Testis (tissue), 3 donors: ENCODE results near the gene GPR63. TPM values are rescaled to one million over a fixed set of nuclear protein-coding genes. Genes with fewer than 3 reads are reported as not detected.

Source experiments
- DNase-seq: peaks from one replicate; pipeline ENCODE4 v3.0.0-alpha.2; 2019
- H3K27ac ChIP-seq, 2 donors: fragments of 200-600 bp; sonication (generic); one replicate each; pipeline ENCODE4 v1.5.1; 2019
- H3K27me3 ChIP-seq: fragments of 200-600 bp; sonication (generic); one replicate; pipeline ENCODE4 v1.5.1; 2019
- H3K36me3 ChIP-seq: fragments of 200-600 bp; sonication (generic); one replicate; pipeline ENCODE4 v1.5.1; 2017; ENCODE audit warnings: low read depth; ENCODE audit errors: missing control alignments
- H3K4me1 ChIP-seq: fragments of 200-600 bp; sonication (generic); one replicate; pipeline ENCODE4 v1.5.1; 2019
- H3K4me3 ChIP-seq, 2 donors: fragments of 200-600 bp; sonication (generic); one replicate each; pipeline ENCODE4 v1.5.1; 2017 to 2019
- H3K9me3 ChIP-seq: fragments of 200-600 bp; sonication (generic); one replicate; pipeline ENCODE4 v1.5.1; 2017
- POLR2A ChIP-seq: fragments of 450-650 bp; IDR thresholded peaks from one replicate; pipeline ENCODE4 v1.6.1; 2017; ENCODE audit warnings: antibody characterized with exemption, mild to moderate bottlenecking, moderate library complexity
- WGBS, 2 donors: methylation state at CpG; one replicate each; pipeline ENCODE4 v1.1.5; 2018; 5-methylcytosine and 5-hydroxymethylcytosine counted together
- intact Hi-C: fragments of 100-400 bp; cut with DNase I; formaldehyde crosslinking; loops from one replicate; pipeline ENCODE4 v1.15.1; 2023; ENCODE audit warnings: low total_unique reads
- polyA plus RNA-seq: library from polyadenylated mRNA; stranded (reverse); fragments of 350-450 nt; fragmentation: Illumina TruSeq; extraction: RNeasy Lipid Tissue Mini Kit (QIAGEN cat#74804); gene quantifications from one replicate; pipeline ENCODE4 v1.2.3, GENCODE V29; 2014; ENCODE audit warnings: low read depth, low replicate concordance; ENCODE audit not compliant: insufficient read depth
- total RNA-seq, 2 donors: library from RNA; depleted of rRNA; stranded (reverse); fragments of >200 nt; gene quantifications; one replicate each; pipeline ENCODE4 v1.2.3, GENCODE V29; 2016
- TF ChIP-seq, protein P1 (sequence below), 3 experiments: fragments of 450-650 bp in 2 of 3; fragments of 200-600 bp in 1 of 3; sonication (generic) in 1 of 3; IDR thresholded peaks; one replicate each; pipeline ENCODE4 v1.5.1; 2016 to 2019; ENCODE audit warnings: antibody characterized with exemption in 3 of 3, mild to moderate bottlenecking in 2 of 3, moderate library complexity in 1 of 3

The GPR63 gene
- total and polyA plus RNA-seq, 3 donors from 2014 or later: 4.3 to 6.3 (median 4.6) TPM

DNA sequence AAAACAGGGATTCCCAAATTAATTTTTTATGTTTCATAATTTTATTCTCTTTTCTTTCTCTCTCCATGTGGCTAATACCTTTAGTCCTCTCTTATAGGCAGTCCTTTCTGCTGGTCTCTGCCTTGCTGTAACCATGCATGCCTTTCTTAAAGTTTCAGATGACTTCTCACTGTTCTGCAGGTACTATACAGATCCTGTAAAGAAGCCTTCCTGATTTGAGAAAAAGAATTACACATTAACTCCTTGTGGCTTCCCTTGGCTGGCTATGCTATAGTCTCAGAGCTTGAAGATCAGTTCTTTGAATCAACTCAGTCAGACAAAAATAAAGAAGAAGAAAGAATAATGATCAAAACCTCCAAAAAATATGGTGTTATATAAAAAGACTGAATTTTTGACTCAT is 7.3 kb upstream of the GPR63 start:
- Histone ChIP-seq H3K4me3 (no peak overlapping the region), H3K9me3 (no peaks in the 10 kb centered on the region), H3K27me3 (no peaks in the 10 kb centered on the region), H3K36me3 (no peaks in the 10 kb centered on the region), H3K27ac (no peak overlapping the region), H3K4me1 (no peaks in the 10 kb centered on the region)
- no peak for DNase-seq
- TF ChIP-seq, protein P1, sequence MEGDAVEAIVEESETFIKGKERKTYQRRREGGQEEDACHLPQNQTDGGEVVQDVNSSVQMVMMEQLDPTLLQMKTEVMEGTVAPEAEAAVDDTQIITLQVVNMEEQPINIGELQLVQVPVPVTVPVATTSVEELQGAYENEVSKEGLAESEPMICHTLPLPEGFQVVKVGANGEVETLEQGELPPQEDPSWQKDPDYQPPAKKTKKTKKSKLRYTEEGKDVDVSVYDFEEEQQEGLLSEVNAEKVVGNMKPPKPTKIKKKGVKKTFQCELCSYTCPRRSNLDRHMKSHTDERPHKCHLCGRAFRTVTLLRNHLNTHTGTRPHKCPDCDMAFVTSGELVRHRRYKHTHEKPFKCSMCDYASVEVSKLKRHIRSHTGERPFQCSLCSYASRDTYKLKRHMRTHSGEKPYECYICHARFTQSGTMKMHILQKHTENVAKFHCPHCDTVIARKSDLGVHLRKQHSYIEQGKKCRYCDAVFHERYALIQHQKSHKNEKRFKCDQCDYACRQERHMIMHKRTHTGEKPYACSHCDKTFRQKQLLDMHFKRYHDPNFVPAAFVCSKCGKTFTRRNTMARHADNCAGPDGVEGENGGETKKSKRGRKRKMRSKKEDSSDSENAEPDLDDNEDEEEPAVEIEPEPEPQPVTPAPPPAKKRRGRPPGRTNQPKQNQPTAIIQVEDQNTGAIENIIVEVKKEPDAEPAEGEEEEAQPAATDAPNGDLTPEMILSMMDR (IDR thresholded peaks at IDR 0.05): no peak
- no peak for TF ChIP-seq POLR2A
- intact Hi-C loops: no loop called here

DNA sequence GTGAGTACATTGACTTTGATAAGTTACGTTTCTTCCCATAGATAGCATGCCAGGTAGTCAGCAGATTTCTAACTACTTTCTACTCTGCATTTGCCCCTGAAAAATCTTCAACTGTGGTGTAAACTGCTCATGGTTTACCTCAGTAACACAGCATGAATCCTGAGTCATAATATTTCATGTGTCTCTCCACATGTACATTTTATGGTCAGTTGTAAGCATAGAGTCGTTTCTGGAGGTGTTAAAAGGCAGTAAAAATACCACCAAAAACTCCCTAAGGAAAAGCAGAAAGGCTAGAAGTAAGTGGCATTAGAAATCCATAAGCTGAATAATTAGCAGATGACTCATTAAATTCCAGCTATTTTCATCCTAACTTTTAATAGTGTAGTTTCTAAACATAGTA is 4.1 kb upstream of the GPR63 start:
- Histone ChIP-seq H3K27ac (no peak overlapping the region), H3K4me1 (no peaks in the 10 kb centered on the region), H3K36me3 (no peaks in the 10 kb centered on the region), H3K9me3 (no peaks in the 10 kb centered on the region), H3K27me3 (no peaks in the 10 kb centered on the region), H3K4me3 (no peak overlapping the region)
- DNase-seq: no peak
- intact Hi-C loops: no loop called here
- TF ChIP-seq, protein P1 (IDR thresholded peaks at IDR 0.05): no peak
- 50 to 55% methylated on average over 2 of the region's 2 CpGs for WGBS, 2 donors

DNA sequence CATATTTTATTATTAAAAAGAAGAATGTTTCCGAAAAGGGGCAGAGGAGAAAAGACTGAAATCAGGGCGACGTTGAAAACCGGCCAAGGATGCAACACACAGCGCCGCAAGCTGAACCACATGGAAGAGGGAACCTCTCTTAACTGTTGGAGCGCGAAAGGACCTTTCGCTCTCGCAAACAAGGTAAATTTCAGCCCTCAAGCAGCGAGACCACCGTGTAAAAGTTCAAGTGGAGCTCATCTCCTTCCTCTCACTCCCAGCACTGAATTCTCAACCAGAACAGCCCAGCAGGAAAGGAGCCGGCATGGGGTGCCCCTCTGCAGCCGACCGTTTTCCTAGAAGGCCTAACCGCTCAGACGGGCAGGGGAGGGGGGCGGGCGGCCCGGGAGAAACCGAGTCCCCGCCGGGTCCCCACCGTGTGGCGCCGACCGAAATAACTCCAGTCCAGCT is 621 bp downstream of the GPR63 start:
- H3K27ac ChIP-seq: peak overlapping the region; percentile 67 to 68
- no peaks in the 10 kb centered on the region for H3K27me3 ChIP-seq
- peak overlapping the region; percentile 77 to 85 for H3K4me3 ChIP-seq
- H3K9me3 ChIP-seq: no peaks in the 10 kb centered on the region
- WGBS, 2 donors: 0% methylated on average over 18 to 27 of the region's 27 CpGs
- intact Hi-C loops: no loop called here
- no peaks in the 10 kb centered on the region for H3K4me1 ChIP-seq
- DNase-seq: peak; percentile 30
- no peaks in the 10 kb centered on the region for H3K36me3 ChIP-seq
- no peak for TF ChIP-seq POLR2A
- TF ChIP-seq, protein P1 (IDR thresholded peaks at IDR 0.05): no peak

DNA sequence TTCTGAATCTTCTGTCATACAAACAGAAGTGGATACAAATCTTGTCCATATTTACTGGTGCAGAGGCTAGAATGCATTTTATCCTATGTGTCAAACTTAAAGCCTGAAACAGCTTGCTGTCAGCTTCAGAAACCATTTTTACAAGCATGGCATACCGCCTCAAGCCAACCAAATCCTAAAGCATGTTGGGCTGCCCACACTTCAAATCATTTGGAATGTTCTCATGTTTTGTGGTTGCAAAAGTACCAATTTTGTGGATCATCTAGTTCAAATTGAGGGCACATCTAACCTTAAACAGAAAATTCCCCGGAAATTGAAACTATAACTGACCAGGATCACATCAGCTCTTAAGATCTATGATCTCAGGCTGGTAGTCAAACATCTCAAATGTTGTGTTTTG is 3.2 kb downstream of the GPR63 start:
- WGBS, 2 donors: 93 to 96% methylated on average over 2 of the region's 2 CpGs
- H3K36me3 ChIP-seq: no peaks in the 10 kb centered on the region
- intact Hi-C loops: no loop called here
- H3K4me1 ChIP-seq: no peaks in the 10 kb centered on the region
- DNase-seq: no peak
- no peaks in the 10 kb centered on the region for H3K9me3 ChIP-seq
- no peak overlapping the region for H3K4me3 ChIP-seq
- H3K27me3 ChIP-seq: no peaks in the 10 kb centered on the region
- no peak overlapping the region for H3K27ac ChIP-seq
- TF ChIP-seq POLR2A: no peak

DNA sequence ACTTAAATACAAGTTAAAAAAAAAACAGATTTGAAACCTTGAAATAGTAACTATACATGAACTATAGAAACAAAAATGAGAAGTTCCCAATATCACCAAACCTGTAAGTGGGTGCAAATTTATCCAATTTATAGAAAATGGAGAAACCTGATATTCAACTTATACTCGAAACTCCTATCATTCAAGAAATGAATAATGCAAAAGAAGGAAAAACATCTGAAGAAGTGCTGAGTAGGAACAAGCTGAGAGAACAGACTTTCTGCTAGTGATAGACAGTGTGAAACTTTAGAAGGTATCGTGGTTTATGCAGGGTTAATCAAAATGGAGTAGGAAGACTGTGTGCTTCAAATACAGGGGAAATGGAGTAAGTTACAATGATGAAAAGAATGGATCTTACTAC is 4.5 kb downstream of the GPR63 start:
- no peak overlapping the region for H3K27ac ChIP-seq
- no peaks in the 10 kb centered on the region for H3K4me1 ChIP-seq
- DNase-seq: no peak
- no peaks in the 10 kb centered on the region for H3K36me3 ChIP-seq
- no peaks in the 10 kb centered on the region for H3K27me3 ChIP-seq
- no peak overlapping the region for H3K4me3 ChIP-seq
- H3K9me3 ChIP-seq: no peaks in the 10 kb centered on the region
- TF ChIP-seq, protein P1 (IDR thresholded peaks at IDR 0.05): no peak
- 91 to 94% methylated on average over 2 of the region's 2 CpGs for WGBS, 2 donors
- intact Hi-C loops: no loop called here
